ENCODE measurements around the gene ZBTB16. TPM values are rescaled to one million over a fixed set of nuclear protein-coding genes. Genes with fewer than 3 reads are reported as not detected.

ZBTB16 gene
- total RNA-seq, 2 donors from 2014 or later = 3.3 to 4.0 TPM

DNA sequence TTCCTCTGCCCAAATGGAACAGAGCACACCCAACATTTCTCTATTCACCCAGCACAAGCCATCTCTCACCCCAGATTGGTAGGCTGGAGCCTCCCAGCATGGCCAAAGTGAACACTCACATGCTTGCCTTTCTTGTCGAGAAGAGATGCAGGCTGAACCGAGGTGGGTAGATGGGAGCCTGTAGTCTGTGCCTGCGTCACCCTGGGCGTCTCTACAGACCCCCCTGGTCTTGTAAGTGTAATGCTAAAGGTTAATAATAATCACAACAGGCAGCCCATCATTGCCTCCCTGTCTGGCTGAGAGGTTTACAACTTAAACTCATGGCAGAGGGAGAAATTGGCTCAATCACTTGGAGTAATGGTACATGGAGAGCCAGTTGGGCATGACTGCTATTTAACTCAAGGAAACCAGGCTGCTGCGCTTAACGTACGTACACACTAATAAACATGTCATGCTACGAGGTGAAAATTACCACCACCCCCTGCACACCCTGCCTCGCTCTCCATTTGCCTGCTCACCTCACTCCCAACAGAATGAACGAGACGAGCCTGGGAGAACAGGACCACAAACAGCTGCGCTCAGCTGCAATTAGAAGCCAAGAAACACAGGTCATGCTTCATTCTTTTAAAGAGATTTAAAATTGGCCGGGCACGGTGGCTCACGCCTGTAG, 9.1 kb upstream of the ZBTB16 start:
- H3K36me3 Mint-ChIP-seq (ENCODE audit: insufficient read depth in 2 of 2) = no peaks in the 10 kb centered on the region
- H3K27me3 Mint-ChIP-seq (ENCODE audit: low read depth) = no peaks in the 10 kb centered on the region
- H3K27ac Mint-ChIP-seq = no peak overlapping the region
- no peaks in the 10 kb centered on the region for H3K4me1 Mint-ChIP-seq (ENCODE audit: low read depth)
- ATAC-seq (replicated peaks in 1 of 2) (no peak), DNase-seq (no peak)
- no peaks in the 10 kb centered on the region for H3K9me3 Mint-ChIP-seq
- H3K4me3 Mint-ChIP-seq = no peak overlapping the region

DNA sequence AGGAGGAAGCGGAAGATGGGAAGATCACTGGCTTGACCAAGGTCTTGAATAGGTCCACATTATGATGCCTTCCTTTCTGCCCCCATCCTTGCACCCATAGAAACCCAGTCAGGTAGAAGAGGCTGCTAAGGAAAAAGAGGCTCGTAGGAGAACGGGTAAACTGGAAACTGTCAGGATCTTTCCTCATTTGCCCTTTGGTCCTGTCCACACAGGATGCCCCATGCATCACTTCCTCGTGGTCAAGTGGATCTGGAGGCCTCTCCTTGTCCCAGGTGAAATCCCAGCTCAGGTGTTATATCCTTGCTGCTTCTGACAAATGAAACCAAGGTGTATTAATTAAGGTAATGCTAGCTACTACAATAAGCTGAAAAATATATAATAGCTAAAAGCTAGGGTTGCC, 8.0 kb upstream of the ZBTB16 start:
- Mint-ChIP-seq H3K36me3 (ENCODE audit: insufficient read depth in 2 of 2) (no peaks in the 10 kb centered on the region), H3K27ac (no peak overlapping the region), H3K9me3 (no peaks in the 10 kb centered on the region), H3K4me1 (ENCODE audit: low read depth) (no peaks in the 10 kb centered on the region), H3K27me3 (ENCODE audit: low read depth) (peaks cover 4% of the 10 kb centered on the region), H3K4me3 (no peak overlapping the region)
- ATAC-seq (replicated peaks in 1 of 2) (no peak), DNase-seq (no peak)

DNA sequence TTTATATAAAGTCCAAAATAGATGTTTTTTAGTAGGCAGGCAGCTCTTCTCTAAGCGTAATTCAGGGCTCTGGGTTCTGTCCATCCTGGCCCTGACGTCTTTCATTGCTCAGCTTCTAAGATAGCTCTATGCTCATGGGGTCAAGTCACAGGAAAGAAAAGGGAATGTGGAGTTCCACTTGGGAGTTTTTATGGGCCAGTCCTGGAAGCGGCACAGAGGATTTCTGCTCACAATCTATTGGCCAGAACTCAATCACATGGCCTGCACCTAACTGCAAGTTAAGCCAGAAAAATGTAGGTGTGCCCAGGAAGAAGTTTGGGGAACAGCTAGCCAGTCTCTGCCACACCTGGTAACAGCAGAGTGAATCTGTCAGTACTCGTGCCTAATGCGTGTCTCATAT, 7.4 kb upstream of the ZBTB16 start:
- Mint-ChIP-seq H3K27ac (no peak overlapping the region), H3K4me3 (no peak overlapping the region), H3K9me3 (no peaks in the 10 kb centered on the region), H3K4me1 (ENCODE audit: low read depth) (no peaks in the 10 kb centered on the region), H3K27me3 (ENCODE audit: low read depth) (peaks cover 10% of the 10 kb centered on the region), H3K36me3 (ENCODE audit: insufficient read depth in 2 of 2) (no peaks in the 10 kb centered on the region)
- DNase-seq (no peak), ATAC-seq (replicated peaks in 1 of 2) (no peak)

DNA sequence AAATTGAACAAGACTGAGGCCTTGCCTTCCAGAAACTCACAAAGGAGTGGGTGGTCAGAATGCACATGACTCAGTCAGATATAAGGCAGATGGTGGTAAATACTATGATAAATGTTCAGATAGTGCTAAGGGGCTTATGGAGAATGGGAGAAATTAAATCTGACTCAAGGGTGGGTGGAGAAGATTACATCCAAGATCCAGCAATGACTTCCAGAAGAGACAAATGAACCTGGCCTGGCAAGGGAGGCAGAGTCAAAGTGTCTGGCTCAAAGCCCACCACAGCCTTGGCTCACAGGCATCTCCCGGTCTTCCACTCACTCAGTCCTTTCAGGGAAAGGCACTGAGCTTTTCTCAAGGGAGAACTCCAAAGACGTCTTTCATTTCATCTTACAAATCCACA, 6.1 kb upstream of the ZBTB16 start:
- no peak overlapping the region for H3K27ac Mint-ChIP-seq
- peaks cover 23% of the 10 kb centered on the region for H3K27me3 Mint-ChIP-seq (ENCODE audit: low read depth)
- no peaks in the 10 kb centered on the region for H3K36me3 Mint-ChIP-seq (ENCODE audit: insufficient read depth in 2 of 2)
- H3K9me3 Mint-ChIP-seq = no peaks in the 10 kb centered on the region
- DNase-seq (no peak), ATAC-seq (replicated peaks in 1 of 2) (no peak)
- no peak overlapping the region for H3K4me3 Mint-ChIP-seq
- no peaks in the 10 kb centered on the region for H3K4me1 Mint-ChIP-seq (ENCODE audit: low read depth)

DNA sequence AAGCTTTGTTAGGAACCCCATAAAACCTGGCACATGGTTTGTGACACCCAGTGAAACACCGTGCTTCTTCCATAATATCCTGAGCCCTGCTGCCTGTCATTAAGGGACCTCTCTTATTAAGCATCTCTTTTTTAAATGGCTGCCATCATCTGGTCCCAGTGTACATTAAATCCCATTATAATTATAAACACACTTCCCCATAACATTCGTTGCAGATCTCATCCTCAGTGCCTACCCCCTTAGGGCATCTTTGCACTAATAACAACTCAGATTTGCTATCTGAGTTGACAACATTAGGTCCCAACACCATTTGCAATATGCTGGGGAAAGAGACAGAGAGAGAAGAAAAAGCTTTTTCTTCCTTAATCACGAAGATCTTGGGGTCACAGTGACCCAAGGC, 4.7 kb upstream of the ZBTB16 start:
- Mint-ChIP-seq H3K4me3 (no peak overlapping the region), H3K36me3 (ENCODE audit: insufficient read depth in 2 of 2) (no peaks in the 10 kb centered on the region), H3K27me3 (ENCODE audit: low read depth) (peaks cover 30% of the 10 kb centered on the region), H3K27ac (no peak overlapping the region), H3K9me3 (no peaks in the 10 kb centered on the region), H3K4me1 (ENCODE audit: low read depth) (no peaks in the 10 kb centered on the region)
- ATAC-seq (replicated peaks in 1 of 2) (no peak), DNase-seq (no peak)

DNA sequence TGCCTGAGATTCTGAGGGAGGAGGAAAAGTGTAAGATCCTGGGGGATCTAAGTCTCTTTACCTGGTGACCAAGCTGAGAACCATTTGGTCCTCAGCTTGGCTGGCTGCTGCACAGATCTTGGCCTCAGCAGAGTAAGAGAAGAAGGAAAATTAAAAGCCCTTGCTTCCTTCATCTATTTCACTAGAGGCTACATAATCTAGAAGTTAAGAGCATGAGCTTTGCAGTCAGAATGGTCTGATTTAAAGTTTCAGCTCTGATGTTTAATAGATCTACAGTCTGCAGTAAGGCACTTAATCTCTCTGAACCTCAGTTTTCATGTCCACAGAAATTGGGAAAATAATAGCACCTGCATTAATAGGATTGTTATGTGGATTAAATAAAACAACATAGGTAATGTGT, 3.1 kb upstream of the ZBTB16 start:
- no peaks in the 10 kb centered on the region for H3K9me3 Mint-ChIP-seq
- H3K27me3 Mint-ChIP-seq (ENCODE audit: low read depth) = peaks cover 37% of the 10 kb centered on the region
- DNase-seq (no peak), ATAC-seq (replicated peaks in 1 of 2) (no peak)
- H3K36me3 Mint-ChIP-seq (ENCODE audit: insufficient read depth in 2 of 2) = peaks cover 0 to 3% of the 10 kb centered on the region in 2 donors
- H3K27ac Mint-ChIP-seq = no peak overlapping the region
- H3K4me3 Mint-ChIP-seq = no peak overlapping the region
- no peaks in the 10 kb centered on the region for H3K4me1 Mint-ChIP-seq (ENCODE audit: low read depth)

DNA sequence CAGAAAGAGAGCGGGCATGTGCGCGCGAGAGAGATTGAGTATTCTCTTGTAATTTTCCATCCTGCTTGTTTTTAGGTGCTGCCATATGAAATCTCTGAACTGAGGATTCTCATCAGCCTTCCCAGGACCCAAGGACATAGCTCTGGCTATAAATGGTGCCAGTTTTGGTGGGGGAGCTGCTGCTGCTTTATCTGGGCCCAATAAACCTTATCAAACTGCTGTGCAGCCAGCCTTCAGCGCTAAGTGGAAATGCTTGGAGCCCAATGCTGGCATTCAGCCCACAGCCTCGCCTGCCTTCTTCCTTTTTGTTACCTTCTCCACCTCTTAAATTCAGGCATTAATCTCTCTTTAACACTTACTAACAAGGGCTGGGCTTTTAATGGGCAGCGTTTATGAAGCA, 2.4 kb upstream of the ZBTB16 start:
- no peaks in the 10 kb centered on the region for H3K4me1 Mint-ChIP-seq (ENCODE audit: low read depth)
- no peaks in the 10 kb centered on the region for H3K9me3 Mint-ChIP-seq
- H3K4me3 Mint-ChIP-seq = no peak overlapping the region
- DNase-seq = no peak
- no peak overlapping the region for H3K27ac Mint-ChIP-seq
- ATAC-seq (replicated peaks in 1 of 2) = no peak
- peaks cover 45% of the 10 kb centered on the region for H3K27me3 Mint-ChIP-seq (ENCODE audit: low read depth)
- H3K36me3 Mint-ChIP-seq (ENCODE audit: insufficient read depth in 2 of 2) = peaks cover 0 to 4% of the 10 kb centered on the region in 2 donors

DNA sequence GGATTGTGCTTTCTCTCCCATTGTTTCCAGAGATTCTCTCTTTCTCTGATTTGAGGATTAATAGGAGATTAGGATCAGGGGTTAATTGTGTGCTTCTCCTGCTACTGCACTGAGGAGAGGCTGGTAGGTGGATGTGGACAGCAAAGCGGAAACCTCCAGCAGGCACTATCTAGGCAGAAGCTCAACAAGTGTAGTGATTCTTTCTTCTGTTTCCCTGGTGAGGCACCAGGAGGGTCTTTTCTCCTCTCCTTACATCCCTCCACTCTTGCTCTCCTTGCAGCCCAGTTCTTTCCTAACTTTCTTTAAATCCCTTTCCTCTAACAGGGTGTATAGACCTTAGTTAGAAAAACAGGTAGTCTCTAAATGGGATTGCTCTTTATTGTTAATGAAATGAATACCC, 1.9 kb upstream of the ZBTB16 start:
- DNase-seq = no peak
- Mint-ChIP-seq H3K9me3 (no peaks in the 10 kb centered on the region), H3K27me3 (ENCODE audit: low read depth) (peaks cover 49% of the 10 kb centered on the region), H3K27ac (no peak overlapping the region), H3K4me1 (ENCODE audit: low read depth) (no peaks in the 10 kb centered on the region), H3K36me3 (ENCODE audit: insufficient read depth in 2 of 2) (peaks cover 0 to 4% of the 10 kb centered on the region in 2 donors), H3K4me3 (no peak overlapping the region)
- ATAC-seq (replicated peaks in 1 of 2) = no peak

DNA sequence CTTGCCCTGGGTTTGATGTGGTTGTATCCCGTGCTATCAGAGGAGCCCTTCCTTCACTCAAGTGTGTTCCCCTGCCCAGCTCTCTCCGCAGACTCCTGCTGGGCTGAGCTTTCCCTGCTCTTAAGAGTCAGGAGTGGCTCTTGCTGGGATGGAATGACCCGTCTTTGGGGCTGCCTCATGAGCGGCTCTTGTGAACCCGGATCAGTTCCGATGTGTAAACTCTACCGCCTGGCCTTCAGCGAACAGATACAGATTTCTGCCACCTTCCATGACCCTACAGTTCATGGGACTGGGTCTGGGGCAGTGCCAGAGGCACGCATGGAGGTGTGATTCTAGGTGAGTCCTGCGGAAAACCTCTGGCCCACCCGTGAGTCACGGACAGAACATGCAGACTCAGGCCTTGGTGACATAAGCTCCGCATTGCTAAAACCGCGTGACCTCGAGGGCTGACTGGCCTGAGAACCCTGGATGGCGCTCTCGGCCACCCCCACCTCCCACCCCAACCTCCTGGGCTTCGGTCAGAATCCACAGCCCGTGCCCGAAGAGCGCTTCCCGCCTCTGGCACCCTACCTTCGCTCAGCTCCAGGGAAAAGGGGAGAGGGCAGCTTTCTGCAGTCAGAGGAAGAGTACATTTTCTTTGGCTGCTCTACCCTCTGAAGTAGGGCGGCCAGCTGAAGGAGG, 1.3 kb upstream of the ZBTB16 start:
- H3K4me1 Mint-ChIP-seq (ENCODE audit: low read depth) = no peaks in the 10 kb centered on the region
- peak overlapping the region; percentile 36 to 85 for H3K4me3 Mint-ChIP-seq
- no peak for DNase-seq
- peaks cover 49% of the 10 kb centered on the region for H3K27me3 Mint-ChIP-seq (ENCODE audit: low read depth)
- ATAC-seq (replicated peaks in 1 of 2) = no peak
- H3K9me3 Mint-ChIP-seq = no peaks in the 10 kb centered on the region
- peaks cover 0 to 4% of the 10 kb centered on the region in 2 donors for H3K36me3 Mint-ChIP-seq (ENCODE audit: insufficient read depth in 2 of 2)
- no peak overlapping the region for H3K27ac Mint-ChIP-seq

DNA sequence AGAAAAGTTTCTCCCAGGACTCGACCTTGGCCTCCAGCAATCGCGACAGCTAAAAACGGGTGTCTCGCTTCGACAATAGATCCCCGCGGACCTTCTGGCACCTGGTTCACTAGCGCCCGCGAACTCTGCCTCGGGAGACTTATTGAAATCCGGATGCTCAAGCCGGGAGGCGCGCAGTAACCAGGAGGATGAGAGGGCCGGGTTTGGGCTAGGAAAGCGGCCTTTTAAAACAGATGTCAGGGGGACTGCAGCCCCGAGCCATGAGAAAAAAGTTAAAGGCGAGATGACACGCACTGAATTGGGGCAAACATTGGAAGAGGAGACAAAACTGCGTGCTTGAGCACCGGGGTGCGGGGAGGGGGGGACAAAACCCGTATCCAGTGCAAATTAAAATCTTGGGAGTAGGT, 637 bp upstream of the ZBTB16 start:
- Mint-ChIP-seq H3K4me3 (peak overlapping the region; percentile 85 to 87), H3K27ac (no peak overlapping the region)

DNA sequence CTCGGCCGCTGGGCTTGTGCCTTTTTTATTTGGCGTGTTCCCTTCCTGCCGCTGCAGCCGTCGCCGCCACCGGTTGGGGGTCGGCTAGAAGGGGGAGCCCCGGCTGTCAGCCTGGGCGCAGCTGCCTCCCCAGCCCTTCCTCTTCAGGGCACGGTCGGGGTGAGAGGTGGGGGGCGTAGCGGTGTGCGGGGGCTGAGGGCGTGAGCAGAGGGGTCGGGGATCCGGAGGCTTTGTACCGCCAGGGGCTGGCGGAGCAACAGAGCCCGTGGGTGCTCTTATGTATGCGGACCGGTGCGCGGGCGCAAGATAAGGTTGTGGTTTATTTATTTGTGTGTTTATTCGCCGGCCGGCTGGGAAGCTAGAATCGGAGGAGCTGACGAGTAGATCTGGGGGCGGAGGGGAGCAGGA, 477 bp downstream of the ZBTB16 start:
- Mint-ChIP-seq H3K36me3 (ENCODE audit: insufficient read depth in 2 of 2) (peaks cover 0 to 4% of the 10 kb centered on the region in 2 donors), H3K27ac (no peak overlapping the region), H3K27me3 (ENCODE audit: low read depth) (peaks cover 49% of the 10 kb centered on the region), H3K4me1 (ENCODE audit: low read depth) (no peaks in the 10 kb centered on the region), H3K9me3 (no peaks in the 10 kb centered on the region), H3K4me3 (peak overlapping the region; percentile 85 to 87)
- peak in 1 of 2 donors; percentile 20 for DNase-seq
- ATAC-seq (replicated peaks in 1 of 2) = peak; percentile 30 to 33

More for the DNA sequence above, 637 bp upstream of the ZBTB16 start:
- DNase-seq = no peak
- H3K36me3 Mint-ChIP-seq (ENCODE audit: insufficient read depth in 2 of 2) = peaks cover 0 to 4% of the 10 kb centered on the region in 2 donors
- H3K4me1 Mint-ChIP-seq (ENCODE audit: low read depth) = no peaks in the 10 kb centered on the region
- peaks cover 49% of the 10 kb centered on the region for H3K27me3 Mint-ChIP-seq (ENCODE audit: low read depth)
- ATAC-seq (replicated peaks in 1 of 2) = no peak
- no peaks in the 10 kb centered on the region for H3K9me3 Mint-ChIP-seq

DNA sequence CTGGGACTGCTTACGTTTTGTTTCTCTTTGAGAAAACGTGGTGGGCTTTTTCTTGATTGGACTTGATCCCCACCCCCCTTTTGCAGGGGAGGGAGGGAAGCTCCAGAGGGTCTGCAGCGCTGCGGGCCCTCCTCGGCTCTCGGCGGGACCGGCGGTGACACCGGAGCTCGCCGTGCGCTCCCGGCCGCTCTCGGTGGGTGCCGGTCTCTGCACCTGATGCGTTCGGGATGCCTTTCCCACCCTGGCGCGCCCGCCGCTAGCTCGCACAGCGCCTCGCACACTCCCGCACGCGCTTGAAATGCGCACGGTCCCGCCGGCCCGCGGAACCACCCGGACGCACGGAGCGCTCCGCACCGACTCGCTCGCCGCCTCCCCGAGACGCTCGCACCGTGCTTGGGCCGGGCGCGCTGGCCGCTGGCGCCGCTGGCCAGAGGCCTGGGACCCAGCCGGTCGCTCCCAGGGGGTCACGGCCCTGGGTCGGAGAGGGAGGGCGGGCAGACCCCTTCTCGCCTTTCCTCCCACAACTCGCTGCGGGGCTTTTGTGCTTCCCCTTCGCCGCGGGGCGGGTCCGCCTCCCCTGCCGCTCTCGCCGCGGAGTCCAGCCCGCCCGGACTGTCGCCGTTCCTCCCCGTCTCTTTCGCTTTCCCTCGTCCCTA, 1.0 kb downstream of the ZBTB16 start:
- H3K4me3 Mint-ChIP-seq = peak overlapping the region; percentile 85 to 87
- ATAC-seq (replicated peaks in 1 of 2) = peak; percentile 48 to 49
- peaks cover 0 to 4% of the 10 kb centered on the region in 2 donors for H3K36me3 Mint-ChIP-seq (ENCODE audit: insufficient read depth in 2 of 2)
- no peaks in the 10 kb centered on the region for H3K4me1 Mint-ChIP-seq (ENCODE audit: low read depth)
- peak; percentile 40 to 47 for DNase-seq
- peaks cover 49% of the 10 kb centered on the region for H3K27me3 Mint-ChIP-seq (ENCODE audit: low read depth)
- no peaks in the 10 kb centered on the region for H3K9me3 Mint-ChIP-seq
- H3K27ac Mint-ChIP-seq = no peak overlapping the region

DNA sequence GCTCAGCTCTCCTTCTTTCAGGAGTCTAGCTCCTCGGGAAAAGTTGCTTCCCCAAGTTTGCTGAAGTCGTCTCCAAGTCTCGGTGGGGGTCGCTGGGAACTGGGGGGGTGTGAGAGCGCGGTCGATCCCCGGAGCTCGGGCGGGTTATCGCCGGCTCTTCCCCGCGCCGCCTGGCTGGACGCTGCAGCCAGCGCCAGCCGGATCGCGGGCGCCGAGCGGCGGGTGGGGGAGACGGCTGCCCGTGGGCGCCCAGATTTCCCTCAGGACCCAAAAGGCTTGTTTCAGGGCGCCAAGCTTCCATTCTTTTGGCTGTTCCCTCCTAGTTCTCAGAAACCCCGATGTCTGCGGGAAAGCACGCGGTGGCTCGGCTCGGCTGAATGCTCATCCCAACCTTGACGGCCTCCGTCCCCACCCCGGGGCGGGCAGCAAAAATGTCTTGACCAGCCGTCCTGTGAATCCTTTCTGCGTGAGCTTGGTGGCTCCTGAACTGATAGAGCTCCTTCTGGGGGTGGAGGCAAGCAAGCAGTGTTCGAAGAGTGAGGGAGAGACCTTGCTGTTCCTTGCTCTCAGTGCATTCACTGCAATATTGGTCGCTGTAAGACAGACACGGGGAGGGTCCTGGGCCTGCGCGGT, 1.7 kb downstream of the ZBTB16 start:
- ATAC-seq (replicated peaks in 1 of 2) (peak in 1 of 2 donors; percentile 10), DNase-seq (no peak)
- H3K4me3 Mint-ChIP-seq = peak overlapping the region; percentile 85 to 87
- no peaks in the 10 kb centered on the region for H3K4me1 Mint-ChIP-seq (ENCODE audit: low read depth)
- no peaks in the 10 kb centered on the region for H3K9me3 Mint-ChIP-seq
- peaks cover 49% of the 10 kb centered on the region for H3K27me3 Mint-ChIP-seq (ENCODE audit: low read depth)
- peaks cover 0 to 4% of the 10 kb centered on the region in 2 donors for H3K36me3 Mint-ChIP-seq (ENCODE audit: insufficient read depth in 2 of 2)
- no peak overlapping the region for H3K27ac Mint-ChIP-seq
